Measurements from ENCODE around the gene BBS9. TPM values are rescaled to one million over a fixed set of nuclear protein-coding genes. Genes with fewer than 3 reads are reported as not detected.

BBS9 gene
- total and polyA plus RNA-seq, 2 donors (not counting 3 experiments of a cell fraction or from before 2014, with no cell fraction given): 5.7 to 17.4 TPM

DNA sequence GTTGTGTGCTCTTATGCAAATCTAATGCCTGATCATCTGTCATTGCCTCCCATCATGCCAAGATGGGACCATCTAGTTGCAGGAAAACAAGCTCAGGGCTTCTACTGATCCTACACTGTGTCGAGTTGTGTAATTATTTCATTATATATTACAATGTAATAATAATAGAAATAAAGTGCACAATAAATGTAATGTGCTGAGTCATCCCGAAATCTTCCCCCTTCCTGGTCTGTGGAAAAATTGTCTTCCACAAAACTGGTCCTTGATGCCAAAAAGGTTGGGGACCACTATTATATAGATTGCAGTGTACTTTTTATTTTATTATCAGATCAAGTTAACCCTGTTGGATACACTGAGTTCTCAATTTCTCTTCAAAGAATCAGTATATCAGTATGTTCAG is 50.2 kb downstream of the BBS9 start:
- intact Hi-C loops (cut with micrococcal nuclease): no loop called here
- Histone ChIP-seq H3K4me2 (ENCODE audit: insufficient read depth, low read length) (no peak overlapping the region), H3K27me3 (ENCODE audit: control insufficient read depth in 2 of 2, insufficient read depth in 2 of 2, low read length in 2 of 2) (no peaks in the 10 kb centered on the region), H2AFZ (ENCODE audit: low read depth, low read length) (no peak overlapping the region), H3K4me1 (ENCODE audit: control insufficient read depth, extremely low read depth, insufficient read depth, low read length) (no peaks in the 10 kb centered on the region), H3K9me1 (replicated peaks; ENCODE audit: control insufficient read depth, extremely low read depth, insufficient read depth, low read length) (no peaks in the 10 kb centered on the region), H4K20me1 (replicated peaks; ENCODE audit: control insufficient read depth, extremely low read depth, insufficient read depth, low read length) (no peaks in the 10 kb centered on the region), H3K9ac (replicated peaks; ENCODE audit: extremely low read depth, insufficient read depth, low read length) (no peak overlapping the region), H3K27ac (ENCODE audit: insufficient read depth, low read depth, low read length) (no peak overlapping the region), H3K36me3 (ENCODE audit: control insufficient read depth in 2 of 2, extremely low read depth in 1 of 2, insufficient read depth in 2 of 2, low read length in 2 of 2) (no peaks in the 10 kb centered on the region), H3K79me2 (ENCODE audit: control insufficient read depth, insufficient read depth, low read length) (no peaks in the 10 kb centered on the region), H3K9me3 (replicated peaks; ENCODE audit: control insufficient read depth, insufficient read depth, low read length) (no peaks in the 10 kb centered on the region), H3K4me3 (replicated peaks in 1 of 3; ENCODE audit: insufficient read depth in 1 of 3, low read depth in 1 of 3, low read length in 3 of 3) (no peak overlapping the region)
- ChIA-PET CTCF (interaction anchor here (1.2 kb wide), 1 partner anchor 27 kb away, joined by 3 read pairs; no protein-coding TSS in a partner anchor), POLR2A (no interaction called here)
- DNase-seq (ENCODE audit: low read depth, low spot score): no peak
- TF ChIP-seq FOS (IDR thresholded peaks at IDR 0.05; ENCODE audit: borderline replicate concordance, insufficient read depth, low read length) (no peak), GATA2 (IDR thresholded peaks at IDR 0.05; ENCODE audit: insufficient read depth, insufficient read length, low read depth, low read length) (no peak), POLR2A (IDR thresholded peaks at IDR 0.05; ENCODE audit: low read depth, low read length) (no peak), MYC (IDR thresholded peaks at IDR 0.05; ENCODE audit: low read depth, low read length) (no peak), JUN (IDR thresholded peaks at IDR 0.05; ENCODE audit: borderline replicate concordance, insufficient read depth, insufficient read length, low read depth) (no peak), EZH2 (IDR thresholded peaks at IDR 0.05; ENCODE audit: borderline replicate concordance, low read depth, low read length, severe bottlenecking) (no peak), POLR2AphosphoS5 (IDR thresholded peaks at IDR 0.05; ENCODE audit: insufficient read depth, low read depth, low read length) (no peak)
- TF ChIP-seq, protein P1, sequence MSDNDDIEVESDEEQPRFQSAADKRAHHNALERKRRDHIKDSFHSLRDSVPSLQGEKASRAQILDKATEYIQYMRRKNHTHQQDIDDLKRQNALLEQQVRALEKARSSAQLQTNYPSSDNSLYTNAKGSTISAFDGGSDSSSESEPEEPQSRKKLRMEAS (IDR thresholded peaks at IDR 0.05; ENCODE audit: insufficient read depth, insufficient read length): no peak
- TF ChIP-seq, protein P2, sequence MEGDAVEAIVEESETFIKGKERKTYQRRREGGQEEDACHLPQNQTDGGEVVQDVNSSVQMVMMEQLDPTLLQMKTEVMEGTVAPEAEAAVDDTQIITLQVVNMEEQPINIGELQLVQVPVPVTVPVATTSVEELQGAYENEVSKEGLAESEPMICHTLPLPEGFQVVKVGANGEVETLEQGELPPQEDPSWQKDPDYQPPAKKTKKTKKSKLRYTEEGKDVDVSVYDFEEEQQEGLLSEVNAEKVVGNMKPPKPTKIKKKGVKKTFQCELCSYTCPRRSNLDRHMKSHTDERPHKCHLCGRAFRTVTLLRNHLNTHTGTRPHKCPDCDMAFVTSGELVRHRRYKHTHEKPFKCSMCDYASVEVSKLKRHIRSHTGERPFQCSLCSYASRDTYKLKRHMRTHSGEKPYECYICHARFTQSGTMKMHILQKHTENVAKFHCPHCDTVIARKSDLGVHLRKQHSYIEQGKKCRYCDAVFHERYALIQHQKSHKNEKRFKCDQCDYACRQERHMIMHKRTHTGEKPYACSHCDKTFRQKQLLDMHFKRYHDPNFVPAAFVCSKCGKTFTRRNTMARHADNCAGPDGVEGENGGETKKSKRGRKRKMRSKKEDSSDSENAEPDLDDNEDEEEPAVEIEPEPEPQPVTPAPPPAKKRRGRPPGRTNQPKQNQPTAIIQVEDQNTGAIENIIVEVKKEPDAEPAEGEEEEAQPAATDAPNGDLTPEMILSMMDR (IDR thresholded peaks at IDR 0.05; ENCODE audit: extremely low read depth in 1 of 2, insufficient read depth in 1 of 2, low read depth in 1 of 2, low read length in 2 of 2): no peak
- dilution Hi-C loops (cut with MboI; ENCODE audit: extremely low pct_ligation_motif_present, low sequenced_read_pairs): no loop called here
- BruUV-seq (replicated peaks): no TSS peak
- no peak for FAIRE-seq

Data from endothelial cell of umbilical vein (primary cell).